T-helper 17 cell (primary cell): Measurements from ENCODE around the gene POLR3B. TPM values are rescaled to one million over a fixed set of nuclear protein-coding genes. Genes with fewer than 3 reads are reported as not detected.
"Not testable (repeated sequence)": the region's sequence is repeated elsewhere in the genome, so short reads cannot be mapped to it uniquely, and the experiment has no call there.

ENCODE experiments used
- ATAC-seq: fragments of 150-1000 bp; cut with Tn5 transposase; 2 replicates; pipeline ENCODE4 v1.10.0; 2021; ENCODE audit warnings: mild to moderate bottlenecking, moderate library complexity
- DNase-seq, 3 donors: peaks; one replicate each; pipeline versions ENCODE4 v3.0.0 to v3.0.0-alpha.2; 2020 to 2021
- H3K9me3 ChIP-seq: one replicate; pipeline ENCODE4 v1.7.0; 2013; ENCODE audit warnings: low read length, mild to moderate bottlenecking; ENCODE audit not compliant: control insufficient read depth, poor library complexity, severe bottlenecking
- H3K27ac Mint-ChIP-seq: one replicate; pipeline ENCODE4 v1.8.0; 2022; ENCODE audit warnings: mild to moderate bottlenecking, moderate library complexity, mixed read lengths
- H3K27me3 Mint-ChIP-seq: one replicate; pipeline ENCODE4 v1.8.0; 2022; ENCODE audit warnings: mixed read lengths
- H3K36me3 Mint-ChIP-seq: one replicate; pipeline ENCODE4 v1.8.0; 2022; ENCODE audit warnings: low read depth, mixed read lengths
- H3K4me1 Mint-ChIP-seq: one replicate; pipeline ENCODE4 v1.8.0; 2022; ENCODE audit warnings: mild to moderate bottlenecking, mixed read lengths
- H3K4me3 Mint-ChIP-seq: one replicate; pipeline ENCODE4 v1.8.0; 2022; ENCODE audit warnings: mild to moderate bottlenecking, moderate library complexity, mixed read lengths
- total RNA-seq, 4 donors: library from RNA in 2 of 4; stranded (reverse) in 2 of 4; gene quantifications; one replicate each; pipeline ENCODE4 v1.2.3 and lab custom pipeline; 2022 to 2026

The POLR3B gene
- total RNA-seq, 2 donors from 2014 or later = 4.0 to 9.2 TPM

DNA sequence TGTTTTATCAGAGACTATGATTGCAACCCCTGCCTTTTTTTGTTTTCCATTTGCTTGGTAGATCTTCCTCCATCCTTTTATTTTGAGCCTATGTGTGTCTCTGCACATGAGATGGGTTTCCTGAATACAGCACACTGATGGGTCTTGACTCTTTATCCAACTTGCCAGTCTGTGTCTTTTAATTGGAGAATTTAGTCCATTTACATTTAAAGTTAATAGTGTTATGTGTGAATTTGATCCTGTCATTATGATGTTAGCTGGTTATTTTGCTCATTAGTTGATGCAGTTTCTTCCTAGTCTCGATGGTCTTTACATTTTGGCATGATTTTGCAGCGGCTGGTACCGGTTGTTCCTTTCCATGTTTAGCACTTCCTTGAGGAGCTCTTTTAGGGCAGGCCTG lies 118.1 kb downstream of the POLR3B start:
- H3K4me1 Mint-ChIP-seq, H3K27ac Mint-ChIP-seq, H3K27me3 Mint-ChIP-seq, ATAC-seq, DNase-seq, H3K4me3 Mint-ChIP-seq, H3K9me3 ChIP-seq: not testable (repeated sequence)
- H3K36me3 Mint-ChIP-seq = peaks cover 14% of the 10 kb centered on the region

DNA sequence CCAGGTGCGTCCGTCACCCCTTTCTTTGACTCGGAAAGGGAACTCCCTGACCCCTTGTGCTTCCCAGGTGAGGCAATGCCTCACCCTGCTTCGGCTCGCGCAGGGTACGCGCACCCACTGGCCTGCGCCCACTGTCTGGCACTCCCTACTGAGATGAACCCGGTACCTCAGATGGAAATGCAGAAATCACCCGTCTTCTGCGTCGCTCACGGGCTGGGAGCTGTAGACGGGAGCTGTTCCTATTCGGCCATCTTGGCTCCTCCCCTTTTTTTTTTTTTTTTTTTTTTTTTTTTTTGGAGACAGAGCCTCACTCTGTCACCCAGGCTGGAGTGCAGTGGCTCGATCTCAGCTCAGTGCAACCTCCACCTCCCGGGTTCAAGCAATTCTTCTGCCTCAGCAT lies 120.1 kb downstream of the POLR3B start:
- not testable (repeated sequence) for H3K27me3 Mint-ChIP-seq, ATAC-seq, H3K4me1 Mint-ChIP-seq, DNase-seq, H3K9me3 ChIP-seq, H3K4me3 Mint-ChIP-seq, H3K27ac Mint-ChIP-seq
- peaks cover 13% of the 10 kb centered on the region for H3K36me3 Mint-ChIP-seq

DNA sequence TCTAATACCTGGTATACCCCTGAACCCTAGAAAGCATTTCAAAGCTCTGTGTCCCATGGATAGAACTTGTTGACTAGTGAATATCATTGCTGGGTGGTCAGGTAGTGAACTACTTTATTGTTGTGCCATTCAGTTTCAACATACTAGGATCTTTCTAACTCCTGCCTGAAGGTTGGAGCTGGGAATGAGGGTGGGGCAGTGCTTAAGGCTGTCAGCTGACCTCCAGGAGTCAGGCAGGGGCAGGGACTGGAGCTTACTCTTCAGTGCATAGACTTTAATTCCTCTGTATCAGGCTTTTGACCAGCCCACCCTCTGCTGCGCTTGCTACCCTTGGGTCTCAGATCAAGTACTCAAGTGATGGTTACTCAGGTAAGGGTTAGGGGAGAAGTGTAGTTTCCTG lies 122.7 kb downstream of the POLR3B start:
- Mint-ChIP-seq H3K27ac (no peak overlapping the region), H3K4me1 (peaks cover 6% of the 10 kb centered on the region), H3K36me3 (peaks cover 23% of the 10 kb centered on the region), H3K4me3 (no peak overlapping the region), H3K27me3 (no peaks in the 10 kb centered on the region)
- H3K9me3 ChIP-seq = no peaks in the 10 kb centered on the region
- no peak for DNase-seq
- no peak for ATAC-seq

GRCh38 chr12:106481246-106481645 lies 123.7 kb downstream of the POLR3B start:
- Mint-ChIP-seq H3K27me3 (no peaks in the 10 kb centered on the region), H3K36me3 (peaks cover 23% of the 10 kb centered on the region), H3K4me3 (no peak overlapping the region), H3K27ac (no peak overlapping the region), H3K4me1 (peaks cover 9% of the 10 kb centered on the region)
- no peak for DNase-seq
- ATAC-seq = no peak
- H3K9me3 ChIP-seq = no peaks in the 10 kb centered on the region

DNA sequence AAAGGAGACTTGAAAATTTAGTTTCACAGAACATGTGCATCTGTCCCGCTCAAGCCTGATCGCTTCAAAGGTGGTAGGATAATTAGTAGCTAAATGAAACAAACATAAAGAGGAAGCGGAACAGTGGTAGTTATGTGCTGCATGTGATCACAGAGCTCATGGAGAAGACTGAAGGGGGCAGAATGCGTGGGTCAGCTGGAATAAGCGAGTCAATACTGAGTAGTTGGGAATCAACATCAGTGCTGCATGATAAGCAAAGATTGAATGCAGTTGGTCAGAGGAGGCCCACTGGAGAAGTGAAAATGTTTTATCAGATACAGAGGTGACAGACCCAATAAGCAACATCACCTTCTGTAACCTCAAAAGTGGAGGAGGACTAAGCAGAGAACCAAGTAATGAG lies 130.1 kb downstream of the POLR3B start:
- Mint-ChIP-seq H3K27ac (no peak overlapping the region), H3K4me3 (no peak overlapping the region), H3K4me1 (peaks cover 4% of the 10 kb centered on the region)

DNA sequence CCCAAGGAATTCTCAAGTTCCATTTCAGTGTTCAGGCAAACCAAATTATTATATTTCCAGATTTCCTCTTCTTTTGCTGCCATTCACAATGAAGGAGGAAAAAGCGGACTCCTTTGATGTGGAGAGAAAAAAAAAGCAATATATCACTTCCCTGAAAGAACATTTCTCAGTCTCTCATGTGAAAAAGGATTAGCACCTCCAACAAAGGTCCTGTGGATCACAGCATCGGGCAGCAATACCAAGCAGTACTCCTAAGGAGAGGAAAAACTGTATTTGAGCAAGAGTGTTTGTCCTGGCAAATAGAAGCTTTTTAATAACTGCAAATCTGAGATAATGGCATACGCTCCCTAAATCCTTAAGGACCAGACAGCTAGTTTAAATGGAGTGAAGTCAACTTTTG lies 131.3 kb downstream of the POLR3B start:
- H3K9me3 ChIP-seq = no peaks in the 10 kb centered on the region
- H3K36me3 Mint-ChIP-seq = peaks cover 9% of the 10 kb centered on the region
- DNase-seq (no peak), ATAC-seq (no peak)
- H3K4me1 Mint-ChIP-seq = peaks cover 4% of the 10 kb centered on the region
- no peak overlapping the region for H3K4me3 Mint-ChIP-seq
- H3K27me3 Mint-ChIP-seq = no peaks in the 10 kb centered on the region
- H3K27ac Mint-ChIP-seq = no peak overlapping the region

More for the DNA sequence above, 130.1 kb downstream of the POLR3B start:
- DNase-seq = no peak
- H3K36me3 Mint-ChIP-seq = peaks cover 10% of the 10 kb centered on the region
- no peaks in the 10 kb centered on the region for H3K9me3 ChIP-seq
- H3K27me3 Mint-ChIP-seq = no peaks in the 10 kb centered on the region
- no peak for ATAC-seq

- no peaks in the 10 kb centered on the region for H3K27me3 Mint-ChIP-seq
- H3K4me1 Mint-ChIP-seq = peaks cover 3% of the 10 kb centered on the region
- H3K4me3 Mint-ChIP-seq = no peak overlapping the region
- no peaks in the 10 kb centered on the region for H3K9me3 ChIP-seq
- no peak for DNase-seq
- no peak for ATAC-seq
- H3K36me3 Mint-ChIP-seq = no peaks in the 10 kb centered on the region
- no peak overlapping the region for H3K27ac Mint-ChIP-seq
Observed at GRCh38 chr12:106490264-106490663, 132.7 kb downstream of the POLR3B start.

DNA sequence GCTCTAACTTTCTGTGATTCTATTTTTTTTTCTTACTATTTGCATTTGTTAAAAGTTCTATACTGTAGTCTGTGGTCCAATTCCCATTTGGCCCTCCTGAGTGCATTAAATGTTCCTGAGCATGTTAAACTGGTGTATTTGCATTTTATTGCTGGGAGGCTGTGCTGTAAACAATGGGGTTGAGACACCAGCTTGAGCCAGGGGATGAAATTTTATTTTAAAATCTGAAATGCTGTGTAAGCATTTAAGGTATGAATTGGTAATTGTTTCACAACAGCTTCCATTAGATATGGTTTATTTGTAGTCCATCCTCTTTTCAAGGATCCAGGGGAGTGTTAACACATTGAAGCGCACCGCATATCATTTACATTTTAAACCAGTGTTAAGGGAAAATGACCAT lies 135.3 kb downstream of the POLR3B start:
- H3K4me3 Mint-ChIP-seq = no peak overlapping the region
- H3K36me3 Mint-ChIP-seq = peaks cover 1% of the 10 kb centered on the region
- no peak overlapping the region for H3K27ac Mint-ChIP-seq
- DNase-seq = no peak
- no peaks in the 10 kb centered on the region for H3K4me1 Mint-ChIP-seq
- H3K27me3 Mint-ChIP-seq = no peaks in the 10 kb centered on the region
- no peaks in the 10 kb centered on the region for H3K9me3 ChIP-seq
- no peak for ATAC-seq

GRCh38 chr12:106493531-106493930 lies 136.0 kb downstream of the POLR3B start:
- Mint-ChIP-seq H3K4me3 (no peak overlapping the region), H3K27me3 (no peaks in the 10 kb centered on the region), H3K27ac (no peak overlapping the region), H3K4me1 (no peaks in the 10 kb centered on the region), H3K36me3 (peaks cover 4% of the 10 kb centered on the region)
- no peak for ATAC-seq
- no peak for DNase-seq
- no peaks in the 10 kb centered on the region for H3K9me3 ChIP-seq

GRCh38 chr12:106495354-106495965 lies 137.9 kb downstream of the POLR3B start:
- H3K9me3 ChIP-seq = no peaks in the 10 kb centered on the region
- Mint-ChIP-seq H3K27ac (no peak overlapping the region), H3K4me1 (no peaks in the 10 kb centered on the region), H3K4me3 (no peak overlapping the region), H3K36me3 (peaks cover 7% of the 10 kb centered on the region), H3K27me3 (no peaks in the 10 kb centered on the region)
- ATAC-seq (no peak), DNase-seq (no peak)

GRCh38 chr12:106498056-106498455 lies 140.5 kb downstream of the POLR3B start:
- no peaks in the 10 kb centered on the region for H3K9me3 ChIP-seq
- Mint-ChIP-seq H3K27me3 (no peaks in the 10 kb centered on the region), H3K27ac (no peak overlapping the region), H3K36me3 (peaks cover 7% of the 10 kb centered on the region), H3K4me3 (no peak overlapping the region), H3K4me1 (no peaks in the 10 kb centered on the region)
- DNase-seq (no peak), ATAC-seq (no peak)

DNA sequence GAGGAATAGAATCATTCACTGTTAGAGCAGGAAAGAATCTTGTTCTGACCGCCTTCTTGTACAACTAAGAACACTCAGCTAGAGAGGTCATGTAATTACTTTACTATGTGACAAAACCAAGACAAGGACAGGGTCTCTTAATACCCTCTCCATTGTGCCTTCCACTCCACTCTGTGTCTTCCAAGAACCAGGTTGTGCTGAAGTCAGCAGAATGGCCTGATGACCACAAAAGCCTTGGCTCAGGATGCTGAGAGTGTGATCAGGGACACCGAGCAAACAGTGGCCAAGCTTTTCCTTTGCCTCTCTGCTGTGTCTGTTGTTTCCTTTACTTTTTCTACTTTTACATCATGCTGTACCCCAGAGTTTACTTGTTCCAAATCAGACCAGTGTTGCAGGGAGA lies 142.1 kb downstream of the POLR3B start:
- peaks cover 9% of the 10 kb centered on the region for H3K36me3 Mint-ChIP-seq
- H3K4me3 Mint-ChIP-seq = no peak overlapping the region
- H3K4me1 Mint-ChIP-seq = no peaks in the 10 kb centered on the region
- DNase-seq (no peak), ATAC-seq (no peak)
- H3K27ac Mint-ChIP-seq = no peak overlapping the region
- no peaks in the 10 kb centered on the region for H3K9me3 ChIP-seq
- H3K27me3 Mint-ChIP-seq = no peaks in the 10 kb centered on the region

- Mint-ChIP-seq H3K4me3 (no peak overlapping the region), H3K36me3 (peaks cover 10% of the 10 kb centered on the region), H3K27me3 (no peaks in the 10 kb centered on the region), H3K4me1 (no peaks in the 10 kb centered on the region), H3K27ac (no peak overlapping the region)
- DNase-seq = no peak
- no peak for ATAC-seq
- H3K9me3 ChIP-seq = no peaks in the 10 kb centered on the region
Observed at GRCh38 chr12:106506691-106507090, 149.1 kb downstream of the POLR3B start.

- Mint-ChIP-seq H3K27ac (no peak overlapping the region), H3K4me1 (no peaks in the 10 kb centered on the region), H3K27me3 (no peaks in the 10 kb centered on the region), H3K4me3 (no peak overlapping the region), H3K36me3 (peaks cover 8% of the 10 kb centered on the region)
- DNase-seq = no peak
- H3K9me3 ChIP-seq = no peaks in the 10 kb centered on the region
- ATAC-seq = no peak
Observed at GRCh38 chr12:106508966-106509365, 151.4 kb downstream of the POLR3B start.
